ENCODE results near the gene NACAD.

The NACAD gene

GRCh38 chr7:45073786-45074527 lies 14.8 kb downstream of the NACAD start:
- DNase-seq (ENCODE audit: low read depth in 2 of 2) = no peak

- no peak for DNase-seq (ENCODE audit: low read depth in 2 of 2)
Observed at GRCh38 chr7:45073031-45073785, 15.6 kb downstream of the NACAD start.

GRCh38 chr7:45072131-45073030 lies 16.4 kb downstream of the NACAD start:
- DNase-seq (ENCODE audit: low read depth in 2 of 2) = no peak

GRCh38 chr7:45071528-45071927 lies 17.2 kb downstream of the NACAD start:
- no peak for DNase-seq (ENCODE audit: low read depth in 2 of 2)

GRCh38 chr7:45070254-45070642 lies 18.5 kb downstream of the NACAD start:
- DNase-seq (ENCODE audit: low read depth in 2 of 2) = no peak

- DNase-seq (ENCODE audit: low read depth in 2 of 2) = no peak
Observed at GRCh38 chr7:45069444-45070253, 19.1 kb downstream of the NACAD start.

GRCh38 chr7:45068236-45069023 lies 20.3 kb downstream of the NACAD start:
- DNase-seq (ENCODE audit: low read depth in 2 of 2) = no peak

GRCh38 chr7:45067582-45067981 lies 21.2 kb downstream of the NACAD start:
- DNase-seq (ENCODE audit: low read depth in 2 of 2) = no peak

GRCh38 chr7:45066409-45066808 lies 22.4 kb downstream of the NACAD start:
- DNase-seq (ENCODE audit: low read depth in 2 of 2) = no peak

GRCh38 chr7:45065031-45065995 lies 23.5 kb downstream of the NACAD start:
- no peak for DNase-seq (ENCODE audit: low read depth in 2 of 2)

GRCh38 chr7:45064047-45064725 lies 24.6 kb downstream of the NACAD start:
- no peak for DNase-seq (ENCODE audit: low read depth in 2 of 2)

GRCh38 chr7:45061806-45062425 lies 26.9 kb downstream of the NACAD start:
- no peak for DNase-seq (ENCODE audit: low read depth in 2 of 2)

GRCh38 chr7:45061352-45061751 lies 27.4 kb downstream of the NACAD start:
- DNase-seq (ENCODE audit: low read depth in 2 of 2) = no peak

GRCh38 chr7:45060295-45060694 lies 28.5 kb downstream of the NACAD start:
- no peak for DNase-seq (ENCODE audit: low read depth in 2 of 2)

- no peak for DNase-seq (ENCODE audit: low read depth in 2 of 2)
Observed at GRCh38 chr7:45057878-45058277, 30.9 kb downstream of the NACAD start.

GRCh38 chr7:45055594-45056219 lies 33.1 kb downstream of the NACAD start:
- DNase-seq (ENCODE audit: low read depth in 2 of 2) = no peak

GRCh38 chr7:45055016-45055415 lies 33.8 kb downstream of the NACAD start:
- DNase-seq (ENCODE audit: low read depth in 2 of 2) = no peak

- no peak for DNase-seq (ENCODE audit: low read depth in 2 of 2)
Observed at GRCh38 chr7:45054442-45054841, 34.3 kb downstream of the NACAD start.
